Epidermal melanocyte (primary cell): ENCODE measurements around the gene SCRN3.
"Not testable (repeated sequence)": the region's sequence is repeated elsewhere in the genome, so short reads cannot be mapped to it uniquely, and the experiment has no call there.

ENCODE experiments used
- DNase-seq: peaks from one replicate; pipeline ENCODE4 v3.0.0; 2011; ENCODE audit warnings: low spot score; ENCODE audit not compliant: insufficient read length

SCRN3 gene

GRCh38 chr2:174403628-174404027 lies 8.1 kb downstream of the SCRN3 start:
- no peak for DNase-seq

- DNase-seq = not testable (repeated sequence)
Measured at GRCh38 chr2:174410039-174410438, 14.5 kb downstream of the SCRN3 start.

- DNase-seq = no peak
Measured at GRCh38 chr2:174412256-174412655, 16.7 kb downstream of the SCRN3 start.

GRCh38 chr2:174428214-174428613 lies 32.7 kb downstream of the SCRN3 start:
- DNase-seq = no peak

- DNase-seq = no peak
Measured at GRCh38 chr2:174430066-174430465, 34.5 kb downstream of the SCRN3 start.

GRCh38 chr2:174431902-174432301 lies 36.4 kb downstream of the SCRN3 start:
- DNase-seq = no peak

- no peak for DNase-seq
Measured at GRCh38 chr2:174436351-174436750, 40.8 kb downstream of the SCRN3 start.

- DNase-seq = no peak
Measured at GRCh38 chr2:174438146-174438886, 42.8 kb downstream of the SCRN3 start.

GRCh38 chr2:174439323-174439722 lies 43.8 kb downstream of the SCRN3 start:
- DNase-seq = no peak

GRCh38 chr2:174439950-174440349 lies 44.4 kb downstream of the SCRN3 start:
- no peak for DNase-seq

GRCh38 chr2:174442546-174443510 lies 47.3 kb downstream of the SCRN3 start:
- DNase-seq = peak; percentile 24

GRCh38 chr2:174444761-174445160 lies 49.2 kb downstream of the SCRN3 start:
- no peak for DNase-seq

- DNase-seq = no peak
Measured at GRCh38 chr2:174445248-174445647, 49.7 kb downstream of the SCRN3 start.

- no peak for DNase-seq
Measured at GRCh38 chr2:174446531-174446930, 51.0 kb downstream of the SCRN3 start.

- no peak for DNase-seq
Measured at GRCh38 chr2:174449033-174449432, 53.5 kb downstream of the SCRN3 start.

GRCh38 chr2:174450021-174450816 lies 54.7 kb downstream of the SCRN3 start:
- DNase-seq = no peak

GRCh38 chr2:174454566-174454965 lies 59.0 kb downstream of the SCRN3 start:
- no peak for DNase-seq

- no peak for DNase-seq
Measured at GRCh38 chr2:174461221-174461620, 65.7 kb downstream of the SCRN3 start.

GRCh38 chr2:174465327-174465726 lies 69.8 kb downstream of the SCRN3 start:
- DNase-seq = no peak

GRCh38 chr2:174473796-174474195 lies 78.3 kb downstream of the SCRN3 start:
- DNase-seq = no peak

GRCh38 chr2:174477759-174478158 lies 82.2 kb downstream of the SCRN3 start:
- DNase-seq = no peak
